SIG-M5 treated with dmso at 0.1 percent for 504 hours (cell line): ENCODE results near the gene HOXA11.

ENCODE experiments used
- DNase-seq: peaks from one replicate; lab custom pipeline; 2025; ENCODE audit not compliant: unreplicated experiment; lab: John Stamatoyannopoulos, UW

The HOXA11 gene

DNA sequence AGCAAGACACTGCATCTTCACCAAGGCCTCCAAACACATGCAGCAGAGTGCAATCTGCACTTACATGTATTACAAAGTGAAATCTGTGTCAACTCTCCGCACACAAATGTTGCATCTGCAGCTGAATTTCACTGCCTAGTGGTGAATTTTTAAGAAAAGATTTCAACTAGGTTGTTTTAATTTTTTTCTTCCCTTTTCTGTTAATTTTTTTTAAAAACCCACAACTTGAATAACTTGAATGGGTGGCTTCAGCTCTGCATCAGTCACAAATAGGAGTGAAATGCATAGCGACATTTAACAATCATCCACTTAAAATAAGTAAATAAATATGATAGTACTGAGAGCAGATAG, 8.9 kb upstream of the HOXA11 start:
- DNase-seq: no peak

DNA sequence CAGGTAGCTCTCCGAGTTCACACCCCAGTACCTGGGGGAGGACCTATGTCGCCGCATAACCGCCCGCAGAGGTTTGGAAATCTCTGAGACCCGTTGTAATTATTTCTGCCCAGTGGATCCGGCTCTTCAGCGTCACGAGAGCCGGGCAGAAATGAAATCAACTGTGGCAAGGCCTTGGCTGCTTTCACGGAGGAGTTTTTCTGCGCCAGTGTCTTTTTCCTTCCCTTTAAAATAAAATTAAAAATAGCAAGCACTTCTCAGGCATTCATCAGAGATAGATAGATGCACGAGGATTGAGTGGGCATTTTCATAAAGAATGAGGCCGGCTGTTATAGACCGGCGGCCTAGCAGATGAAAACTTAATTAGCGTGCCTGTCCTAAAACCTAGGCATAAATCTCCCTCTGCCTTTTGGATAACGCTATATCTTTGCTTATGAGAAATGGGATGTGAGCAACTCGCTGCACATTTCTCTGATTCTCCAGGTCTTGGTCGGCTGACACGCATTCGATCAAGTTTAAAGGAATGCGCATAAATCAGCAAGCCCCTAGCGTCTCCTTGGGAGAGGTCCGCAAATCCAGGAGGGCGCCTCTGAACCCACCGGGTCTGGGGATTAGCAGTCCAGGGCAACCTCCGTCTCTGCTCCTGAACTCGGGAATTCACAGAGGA, 8.4 kb upstream of the HOXA11 start:
- DNase-seq: no peak

DNA sequence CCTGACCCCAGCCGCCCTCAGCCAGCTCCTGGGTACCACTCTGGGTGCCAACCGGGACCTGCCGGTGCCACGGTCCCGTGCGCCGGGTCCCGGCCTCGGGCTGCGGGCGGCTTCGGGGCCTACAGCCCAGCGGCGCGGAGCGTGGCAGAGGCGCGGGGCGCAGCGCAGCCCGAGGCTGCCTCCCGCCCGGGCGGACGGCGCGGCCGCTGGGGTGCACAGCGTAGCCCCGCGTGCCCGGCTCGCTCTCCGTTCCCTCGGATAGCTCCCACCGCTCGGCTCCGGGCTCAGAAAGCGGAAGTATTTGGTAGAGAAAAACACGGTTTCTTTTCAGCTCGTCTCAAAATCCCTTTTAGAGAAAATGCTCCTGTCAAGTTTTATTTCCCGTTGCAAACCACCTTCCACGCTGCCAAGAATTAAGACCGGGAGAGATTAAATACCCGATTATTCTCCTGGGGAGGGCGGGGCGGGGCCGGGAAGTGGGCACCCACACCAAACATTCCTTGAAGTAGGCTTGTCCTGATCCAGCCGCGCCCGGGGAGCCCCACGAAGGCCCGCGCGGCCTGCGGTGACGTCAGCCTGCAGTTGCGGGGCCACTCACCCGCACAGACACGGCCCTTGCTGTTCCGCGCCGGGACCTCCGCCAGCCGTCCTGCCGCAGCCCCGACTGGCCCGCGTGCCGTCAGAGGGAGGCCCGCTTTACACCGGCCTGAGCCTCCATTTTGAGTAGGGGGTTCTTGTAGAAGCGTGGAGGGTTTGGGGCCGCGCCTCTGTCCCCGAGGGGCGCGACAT, 7.7 kb upstream of the HOXA11 start:
- peak; percentile 47 for DNase-seq

DNA sequence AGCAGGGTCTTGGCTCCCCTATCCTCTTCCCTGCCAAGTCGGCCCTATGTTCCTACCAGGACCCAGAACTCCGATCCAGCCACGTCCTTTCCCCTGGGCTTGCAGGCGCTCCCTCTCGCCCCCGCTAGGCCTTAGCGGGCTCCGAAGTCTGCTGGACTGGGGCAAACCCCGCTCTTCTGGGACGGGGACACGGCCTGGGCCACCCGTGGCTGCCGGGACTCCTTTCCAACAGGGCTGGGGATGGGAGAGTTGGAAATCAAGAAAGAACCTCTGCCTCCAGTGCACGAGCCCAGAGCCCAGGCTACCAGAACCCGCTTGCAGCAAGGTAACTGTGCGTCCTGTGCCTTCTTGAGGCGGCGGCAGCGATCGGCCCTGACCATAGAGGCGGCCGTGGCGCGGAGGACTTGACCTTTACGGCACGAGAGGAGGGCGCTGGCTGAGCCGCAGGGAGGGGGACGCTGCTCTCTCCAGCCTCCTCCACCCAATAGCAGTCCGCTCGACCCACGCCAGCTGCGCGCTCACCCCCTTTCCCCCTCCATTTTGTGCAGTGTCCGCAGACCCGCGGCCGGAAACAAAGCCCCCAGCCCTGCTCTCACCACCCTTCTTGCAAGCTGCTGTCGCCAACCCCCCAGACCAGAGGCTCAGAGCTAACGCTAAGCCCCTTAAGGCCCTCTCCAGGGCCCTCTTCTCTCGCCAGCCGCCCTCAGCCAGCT, 7.0 kb upstream of the HOXA11 start:
- DNase-seq: no peak

DNA sequence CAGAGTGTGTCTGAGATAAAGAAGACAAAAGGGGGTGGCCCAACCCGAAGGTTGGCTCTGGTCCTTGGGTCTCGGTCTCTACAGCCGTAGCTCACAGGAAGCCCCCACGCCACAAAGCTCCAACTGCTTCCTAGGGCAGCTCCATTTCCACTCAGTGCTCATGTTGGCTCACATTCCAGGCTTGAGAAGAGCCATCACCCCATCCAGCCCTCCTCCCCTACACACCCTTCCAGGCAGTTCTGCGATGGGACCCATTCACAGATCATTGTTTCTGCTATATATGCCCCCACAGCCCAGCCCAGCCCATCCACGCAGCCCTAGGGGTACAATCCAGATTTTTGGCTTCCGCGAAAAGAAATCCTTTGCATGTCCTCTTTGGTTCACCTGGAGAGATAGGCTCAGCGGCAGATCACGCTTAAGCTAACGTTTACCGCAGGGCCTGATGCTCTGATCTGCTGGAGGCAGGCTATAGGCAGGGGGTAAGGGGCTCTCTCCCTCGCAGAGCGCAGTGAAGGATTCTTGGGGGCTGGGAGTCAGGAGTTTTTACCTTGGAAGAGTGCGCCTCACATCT, 6.2 kb upstream of the HOXA11 start:
- DNase-seq: no peak

DNA sequence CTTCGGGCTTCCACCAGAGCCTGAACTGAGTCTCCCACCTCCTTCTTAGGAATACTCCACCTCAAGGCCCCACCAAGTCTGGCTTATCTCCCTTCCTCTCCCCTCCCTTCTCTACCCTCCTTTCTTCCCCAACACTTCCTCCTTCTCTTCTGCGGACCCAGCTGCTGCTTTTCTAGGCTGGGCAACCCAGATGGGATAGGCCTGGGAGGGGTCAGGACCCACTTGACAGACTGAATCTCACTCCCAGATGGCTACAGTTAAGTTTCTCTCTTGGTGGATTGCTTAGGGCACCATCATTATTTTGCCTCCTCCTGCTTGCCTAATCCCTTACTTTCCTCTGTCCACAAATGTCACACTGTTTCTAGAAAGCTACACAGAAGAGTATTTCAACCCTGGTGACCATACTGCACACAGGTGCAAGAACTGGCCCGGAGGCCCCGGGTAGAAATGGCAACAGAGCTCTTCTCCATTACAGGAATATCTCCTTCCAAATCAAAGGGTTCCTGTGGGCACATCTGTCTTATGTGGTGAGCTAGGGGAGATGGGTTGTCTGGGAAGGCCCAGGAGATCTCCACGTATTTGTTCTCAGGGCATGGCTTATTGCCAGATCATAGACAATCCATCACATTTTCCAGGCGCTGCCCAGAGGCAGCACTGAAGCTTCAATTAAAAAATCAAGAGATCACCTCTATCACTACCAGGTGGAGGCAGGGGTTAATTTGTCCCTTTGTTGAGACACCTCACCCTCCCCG, 5.1 kb upstream of the HOXA11 start:
- no peak for DNase-seq

DNA sequence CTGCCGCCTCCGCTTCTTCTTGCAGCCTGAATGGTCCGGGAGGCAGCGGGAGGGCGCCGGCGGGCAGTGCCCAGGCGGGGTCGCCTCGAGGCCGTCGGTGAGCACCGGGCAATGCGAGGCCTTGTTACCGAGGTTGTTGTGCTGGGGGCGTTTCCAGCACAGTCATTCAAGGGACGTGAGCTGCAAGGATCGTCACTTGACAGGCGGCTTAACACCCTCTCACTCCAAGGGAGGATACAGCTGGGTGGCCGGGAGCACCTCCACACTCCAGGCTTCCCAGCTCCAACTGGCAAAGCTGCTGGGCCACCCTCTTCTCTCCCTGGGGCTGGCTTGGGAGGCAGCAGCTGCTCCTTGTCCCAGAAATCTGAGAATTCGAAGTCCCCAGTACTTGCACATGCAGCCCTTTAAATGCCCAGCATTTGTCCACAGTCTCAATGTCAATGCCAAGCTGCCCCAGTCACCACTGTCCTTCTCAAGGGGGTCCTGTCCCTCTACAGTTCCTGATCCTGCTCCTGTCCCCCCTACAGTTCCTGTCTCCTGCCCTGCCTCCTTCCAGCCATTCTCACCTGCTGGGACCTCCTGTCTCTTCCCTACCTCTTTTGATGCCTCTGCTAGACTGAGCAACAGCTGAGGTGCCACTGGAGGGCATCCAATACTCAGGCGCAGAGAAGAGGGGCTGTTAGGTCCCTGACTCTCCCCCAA, 4.4 kb upstream of the HOXA11 start:
- DNase-seq: no peak

DNA sequence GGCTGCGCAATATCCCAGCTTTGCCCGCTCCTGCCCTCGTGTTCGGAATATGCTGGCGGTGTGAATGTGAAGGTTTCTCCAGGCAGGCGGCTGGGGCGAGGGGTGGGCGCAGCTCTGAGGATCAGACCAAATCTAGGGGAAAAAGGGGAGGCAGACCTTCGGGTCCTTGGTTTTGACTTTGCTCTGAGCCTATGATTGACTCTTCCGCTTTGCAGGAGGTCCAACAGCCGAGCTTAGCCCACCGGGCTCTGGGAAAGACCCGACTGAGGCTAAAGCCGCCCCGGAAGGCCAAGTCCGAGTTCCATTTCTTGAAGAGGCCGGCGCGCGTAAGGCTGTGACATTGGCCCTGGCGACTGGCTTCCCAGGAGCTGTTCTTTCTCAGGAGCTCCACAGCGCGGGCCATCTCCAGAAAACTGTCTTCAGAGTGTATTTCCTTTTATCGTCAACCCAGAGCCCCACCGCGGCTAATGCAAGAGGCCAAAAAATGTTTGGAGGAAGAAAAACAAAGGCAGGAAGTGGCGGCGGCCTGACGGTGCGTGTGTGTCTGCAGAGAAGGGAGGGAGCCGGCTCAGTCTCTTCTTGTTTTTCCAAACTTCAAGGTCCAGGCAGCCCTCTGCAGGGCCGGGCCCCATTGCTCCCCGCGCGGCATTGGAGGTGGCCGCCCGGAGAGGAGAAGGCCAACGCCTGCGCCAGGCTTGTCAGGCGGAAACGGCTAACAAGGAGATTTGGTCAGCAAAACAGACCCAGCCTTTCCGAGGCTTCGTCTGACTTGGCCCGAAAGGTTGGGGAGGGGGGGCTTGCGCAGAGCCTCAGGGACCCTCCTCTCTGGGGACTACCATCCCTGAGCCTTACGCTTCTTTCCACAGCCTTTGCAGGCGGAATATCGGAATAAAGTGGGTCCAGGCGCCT, 3.6 kb upstream of the HOXA11 start:
- DNase-seq: peak; percentile 47

DNA sequence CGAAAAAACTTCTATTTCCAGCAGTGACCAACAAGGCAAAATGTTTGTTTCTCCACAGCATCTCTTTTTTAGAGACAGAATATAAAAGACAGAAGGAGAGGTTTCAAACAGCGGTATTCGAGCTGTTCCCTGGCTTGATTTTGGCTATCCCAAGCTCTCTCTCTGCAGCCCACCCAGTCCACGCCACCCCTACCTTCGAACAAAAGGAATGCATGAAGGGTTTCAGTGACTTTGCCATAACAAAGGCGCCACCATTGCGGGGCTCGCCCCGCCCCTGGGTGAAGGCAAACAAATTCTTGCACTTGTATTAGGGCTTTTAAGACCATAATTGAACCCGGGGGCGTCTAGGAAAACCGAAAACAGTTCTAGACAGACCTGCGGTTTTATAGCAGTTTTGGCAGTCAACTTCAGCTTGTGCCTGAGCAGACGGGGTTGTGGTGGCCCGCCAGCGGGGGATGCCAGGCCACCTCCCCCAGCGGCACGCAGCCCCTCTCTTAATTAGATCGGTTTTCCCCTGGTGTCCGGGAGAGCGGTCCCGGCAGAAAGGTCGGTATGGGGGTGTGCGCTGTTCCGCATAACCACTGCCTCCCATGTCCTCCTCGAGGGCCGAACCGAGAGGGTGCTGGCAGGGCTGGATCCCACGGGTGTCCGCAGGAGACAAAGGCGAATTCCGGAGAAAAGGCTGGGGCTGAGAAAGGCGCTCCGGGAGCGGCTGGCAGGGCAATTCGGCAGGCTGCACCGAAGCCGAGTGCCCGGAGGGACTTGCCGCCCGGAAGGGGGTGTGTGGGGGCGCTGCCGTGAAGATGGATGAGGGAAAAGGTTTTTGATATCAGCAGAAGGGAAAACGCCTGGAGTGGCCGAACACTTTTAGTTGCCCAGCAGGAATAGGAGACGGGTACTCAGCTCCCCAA, 2.7 kb upstream of the HOXA11 start:
- no peak for DNase-seq

DNA sequence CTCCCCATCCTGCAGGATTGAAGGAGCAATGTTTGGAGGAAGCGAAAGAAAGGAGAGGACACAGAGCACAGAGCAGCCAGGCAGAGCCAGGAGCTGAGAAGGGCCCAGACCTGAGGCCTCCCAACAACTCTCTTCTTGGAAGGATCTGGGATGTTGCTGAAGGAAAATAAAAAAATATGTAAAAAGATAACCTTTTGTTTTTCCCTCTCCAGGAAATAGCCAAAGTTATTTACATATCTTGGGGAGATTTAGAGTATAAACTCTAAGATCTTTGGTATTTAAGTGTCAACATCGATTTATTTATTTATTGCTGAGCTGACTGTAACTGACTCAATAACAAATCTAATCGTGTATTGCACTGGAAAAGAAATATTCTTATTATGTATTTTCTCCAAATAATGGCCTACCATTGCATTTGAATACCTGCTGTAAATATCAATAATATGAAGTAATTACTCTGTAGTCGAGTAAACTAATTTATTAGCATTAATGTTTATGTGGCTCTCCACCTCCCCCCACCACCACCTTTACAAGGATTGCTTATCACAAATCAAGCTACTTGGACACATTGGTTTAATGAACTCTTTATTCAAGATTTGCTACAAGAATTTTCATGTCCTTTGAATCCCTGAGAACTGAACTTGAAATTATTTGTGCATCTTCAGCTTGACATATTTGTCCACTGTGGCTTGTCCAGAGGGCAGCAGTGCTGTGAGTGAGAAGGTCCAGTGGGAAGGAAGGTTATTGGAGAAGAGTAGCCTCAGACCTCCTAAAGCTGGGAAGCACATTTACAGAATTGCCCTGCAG, 1.8 kb upstream of the HOXA11 start:
- no peak for DNase-seq

DNA sequence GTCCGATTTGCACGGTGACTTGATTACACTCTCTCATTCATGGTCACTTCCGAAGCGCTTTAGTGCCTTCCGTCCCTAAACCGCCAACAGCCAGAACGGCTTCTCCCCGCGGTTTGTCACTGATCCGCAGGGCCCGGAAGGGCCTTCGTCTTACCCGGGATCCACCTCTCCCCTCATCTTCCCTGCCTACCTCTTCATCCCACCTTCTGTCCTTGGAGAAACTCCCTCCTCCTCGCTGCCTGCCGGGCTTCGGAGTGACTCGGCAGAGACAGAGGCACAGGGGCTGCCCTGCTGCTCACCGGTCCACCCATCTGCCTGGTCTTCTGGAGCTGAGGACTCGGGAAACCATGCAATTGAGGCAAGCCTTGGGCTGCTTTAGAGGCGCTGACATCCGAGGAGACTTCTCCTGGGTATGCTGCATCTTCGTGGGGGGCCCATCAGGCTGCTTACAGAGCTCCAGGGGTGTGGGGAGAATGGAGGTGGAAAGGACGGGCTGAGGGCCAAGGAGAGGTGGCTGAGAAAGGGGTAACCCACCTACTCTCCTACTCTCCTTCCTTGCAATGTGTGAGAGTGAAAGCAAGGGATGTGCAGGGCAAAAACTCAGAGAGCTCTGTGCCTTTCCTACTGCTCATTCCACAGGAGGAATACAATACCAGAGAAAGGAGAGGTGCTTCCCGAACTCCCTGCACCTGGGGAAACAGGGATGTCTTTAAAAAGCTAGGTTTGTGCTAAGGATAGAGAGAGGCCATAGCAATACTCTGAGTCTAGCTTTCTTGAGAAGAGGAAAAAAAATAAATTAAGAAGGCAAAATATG, 1.0 kb upstream of the HOXA11 start:
- no peak for DNase-seq

DNA sequence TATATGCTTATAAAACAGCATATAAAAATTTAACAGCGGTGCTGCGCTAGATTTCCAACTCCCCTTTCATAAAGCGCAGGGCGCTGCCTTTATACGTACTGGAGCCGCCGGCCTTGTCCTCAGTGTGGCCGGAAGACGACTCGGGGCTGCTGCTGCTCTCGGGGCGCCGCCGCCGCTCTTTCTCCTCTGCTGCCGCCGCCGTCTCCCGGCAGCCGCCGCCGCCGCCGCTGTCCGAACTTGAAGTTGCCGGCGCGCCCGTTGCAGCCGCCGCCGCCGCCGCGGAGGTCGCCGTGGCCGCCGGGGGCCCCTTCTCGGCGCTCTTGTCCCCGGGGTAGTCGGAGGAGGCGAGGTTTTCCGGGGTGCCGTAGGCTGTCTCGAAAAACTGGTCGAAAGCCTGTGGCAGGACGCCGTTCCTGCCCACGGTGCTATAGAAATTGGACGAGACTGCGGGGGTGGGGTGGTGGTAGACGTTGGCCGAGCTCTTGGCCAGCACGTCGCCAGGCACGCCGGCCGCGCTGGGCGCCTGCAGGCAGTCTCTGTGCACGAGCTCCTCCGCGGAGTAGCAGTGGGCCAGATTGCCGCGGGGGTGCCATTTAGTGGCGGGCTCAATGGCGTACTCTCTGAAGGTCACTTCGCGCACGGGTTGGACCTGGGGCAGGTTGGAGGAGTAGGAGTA, 557 bp downstream of the HOXA11 start:
- DNase-seq: peak; percentile 35

DNA sequence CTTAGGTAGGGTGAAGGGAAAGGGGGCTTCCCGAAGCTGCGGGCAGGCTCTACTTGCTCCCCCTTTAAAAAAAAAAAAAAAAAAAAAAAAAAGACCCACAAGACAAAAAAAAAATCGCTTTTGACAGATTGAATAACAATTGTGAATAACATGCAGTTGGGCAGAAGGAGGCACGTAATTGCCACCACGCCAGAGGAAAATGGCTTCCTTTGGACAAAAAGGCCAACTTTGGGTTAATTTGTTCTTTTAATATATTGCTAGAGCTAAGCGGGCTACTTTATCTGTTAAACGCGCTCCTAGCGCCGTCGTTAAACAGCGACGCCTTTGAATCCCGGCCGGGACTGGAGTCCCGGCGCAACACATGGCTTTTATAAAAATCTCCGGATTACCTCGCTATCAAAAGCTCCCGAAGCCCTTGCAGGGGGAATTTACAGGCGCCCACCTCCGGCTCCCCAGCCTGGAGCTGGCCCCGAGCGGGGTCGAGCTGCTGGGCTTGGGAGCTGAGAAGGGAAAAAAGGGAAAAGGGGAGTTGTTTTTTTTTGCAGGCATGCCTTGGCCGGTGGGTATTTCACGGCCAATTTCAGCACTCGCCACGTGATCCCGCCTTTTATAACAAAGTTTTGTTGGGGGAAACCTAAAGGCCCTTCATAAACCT, 1.2 kb downstream of the HOXA11 start:
- DNase-seq: no peak

DNA sequence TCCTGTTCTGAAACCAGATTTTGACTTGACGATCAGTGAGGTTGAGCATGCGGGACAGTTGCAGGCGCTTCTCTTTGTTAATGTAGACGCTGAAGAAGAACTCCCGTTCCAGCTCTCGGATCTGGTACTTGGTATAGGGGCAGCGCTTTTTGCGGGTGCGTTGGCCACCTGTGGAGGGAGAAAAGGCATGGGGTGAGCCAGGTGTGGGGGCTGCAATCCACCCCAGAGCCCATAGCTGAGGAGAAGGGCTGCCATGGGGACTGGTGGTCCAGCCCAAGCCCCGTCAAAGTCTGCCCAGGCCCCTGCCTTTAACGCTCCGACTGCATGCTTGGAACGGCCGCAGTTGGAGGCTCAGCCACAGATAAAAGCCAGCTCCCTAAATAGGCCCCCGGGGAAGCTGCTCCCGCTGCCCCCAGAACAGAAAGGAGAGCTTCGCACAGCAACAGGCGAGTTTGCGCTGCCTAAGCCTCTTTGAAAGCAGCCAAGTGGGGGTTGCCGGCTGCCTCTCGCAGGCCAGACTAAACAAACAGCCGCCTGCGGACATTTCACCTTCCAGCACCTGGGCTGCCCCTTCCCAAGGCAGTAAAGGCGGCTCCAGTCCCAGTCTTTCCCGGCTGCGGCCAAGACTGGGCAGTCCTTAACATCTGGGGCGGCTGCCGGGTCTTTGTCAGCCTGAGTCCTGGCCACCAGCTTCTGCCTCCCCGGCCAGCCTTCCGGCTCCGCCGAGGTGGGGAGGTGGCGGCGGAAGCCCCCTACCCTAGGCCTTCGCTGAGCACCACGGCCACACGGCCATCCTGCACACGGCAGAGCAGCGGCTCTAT, 2.0 kb downstream of the HOXA11 start:
- no peak for DNase-seq

DNA sequence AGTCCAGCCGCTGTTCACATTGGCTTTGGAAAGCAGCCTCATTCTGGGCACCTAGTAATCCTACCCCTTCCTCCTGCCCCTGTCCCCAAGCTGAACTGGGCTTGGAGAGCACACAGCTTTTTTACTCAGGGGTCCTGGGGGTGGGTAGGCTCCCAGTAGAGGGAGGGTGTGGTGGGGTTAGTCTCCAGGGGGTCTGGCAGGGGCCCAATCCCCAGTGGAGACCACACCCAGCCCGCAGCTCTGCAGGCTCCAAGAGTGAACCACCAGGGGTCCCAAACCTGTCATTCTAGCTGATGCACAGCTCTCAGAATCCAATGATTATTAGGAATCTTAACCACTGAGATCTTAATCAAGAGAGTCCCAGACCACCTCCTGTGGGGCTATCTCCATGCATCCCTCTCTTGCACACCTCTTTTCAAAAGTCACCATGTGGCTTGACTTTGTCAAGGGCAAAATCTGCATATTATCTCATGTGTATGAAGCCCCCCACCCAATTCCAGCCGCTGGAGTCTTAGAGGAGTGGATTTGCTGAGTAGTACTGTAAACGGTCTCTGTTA, 2.7 kb downstream of the HOXA11 start:
- DNase-seq: no peak
